Measurements from ENCODE around the gene MTR. TPM values are rescaled to one million over a fixed set of nuclear protein-coding genes. Genes with fewer than 3 reads are reported as not detected.
A peak's percentile ranks its signal among the peaks of the same experiment; 100 is the strongest.

The MTR gene
- total RNA-seq, 2 experiments from 2014 or later, result 22.3 to 63.8 TPM

- no peak overlapping the region for H3K27ac ChIP-seq (ENCODE audit: low read depth, low read length, poor library complexity, severe bottlenecking)
- no TSS peak for BruUV-seq (replicated peaks)
- H3K4me1 ChIP-seq (ENCODE audit: insufficient read depth, low read length, poor library complexity, severe bottlenecking), result no peaks in the 10 kb centered on the region
- H3K4me3 ChIP-seq (ENCODE audit: low read depth, low read length, poor library complexity, severe bottlenecking), result no peak overlapping the region
- no peak for DNase-seq (ENCODE audit: low spot score)
- no peaks in the 10 kb centered on the region for H3K79me2 ChIP-seq (ENCODE audit: insufficient read depth, low read depth, low read length)
- H3K4me2 ChIP-seq (ENCODE audit: low read length), result no peak overlapping the region
- POLR2A ChIA-PET, result interaction anchor here (0.6 kb wide), 2 partner anchors 23 to 112 kb away, joined by 3 to 4 read pairs; no protein-coding TSS in a partner anchor
- CTCF ChIA-PET (ENCODE audit: unreplicated experiment), result no interaction called here
- H2AFZ ChIP-seq (ENCODE audit: low read length), result no peak overlapping the region
- TF ChIP-seq CTCF (conservative IDR thresholded peaks at IDR 0.05; ENCODE audit: low read length) (no peak), EZH2phosphoT487 (IDR thresholded peaks at IDR 0.05; ENCODE audit: borderline replicate concordance, low read depth, low read length) (no peak)
- H3K9me2 ChIP-seq (ENCODE audit: insufficient read depth, low read length), result no peaks in the 10 kb centered on the region
- no peaks in the 10 kb centered on the region for H3K36me3 ChIP-seq (ENCODE audit: insufficient read depth, low read length)
- no peaks in the 10 kb centered on the region for H3K9me3 ChIP-seq (ENCODE audit: low read length)
- intact Hi-C loops (cut with micrococcal nuclease; ENCODE audit: unreplicated experiment), result no loop called here
- H4K20me1 ChIP-seq (ENCODE audit: insufficient read depth, low read length), result no peaks in the 10 kb centered on the region
These were observed 21.2 kb upstream of the MTR start for GRCh38 chr1:236773919-236774318.

- no peak for DNase-seq (ENCODE audit: low spot score)
- Histone ChIP-seq H3K4me1 (ENCODE audit: insufficient read depth, low read length, poor library complexity, severe bottlenecking) (no peaks in the 10 kb centered on the region), H3K27ac (ENCODE audit: low read depth, low read length, poor library complexity, severe bottlenecking) (no peak overlapping the region), H3K4me3 (ENCODE audit: low read depth, low read length, poor library complexity, severe bottlenecking) (no peak overlapping the region), H3K4me2 (ENCODE audit: low read length) (no peak overlapping the region), H4K20me1 (ENCODE audit: insufficient read depth, low read length) (no peaks in the 10 kb centered on the region), H3K9me2 (ENCODE audit: insufficient read depth, low read length) (no peaks in the 10 kb centered on the region), H3K9me3 (ENCODE audit: low read length) (no peaks in the 10 kb centered on the region), H2AFZ (ENCODE audit: low read length) (no peak overlapping the region), H3K36me3 (ENCODE audit: insufficient read depth, low read length) (no peaks in the 10 kb centered on the region), H3K79me2 (ENCODE audit: insufficient read depth, low read depth, low read length) (no peaks in the 10 kb centered on the region)
- BruUV-seq (replicated peaks), result no TSS peak
- intact Hi-C loops (cut with micrococcal nuclease; ENCODE audit: unreplicated experiment), result no loop called here
- no peak for TF ChIP-seq EZH2phosphoT487 (IDR thresholded peaks at IDR 0.05; ENCODE audit: borderline replicate concordance, low read depth, low read length)
- peak; percentile 54 for TF ChIP-seq CTCF (conservative IDR thresholded peaks at IDR 0.05; ENCODE audit: low read length)
- CTCF ChIA-PET (ENCODE audit: unreplicated experiment), result no interaction called here
- POLR2A ChIA-PET, result no interaction called here
These were observed 20.2 kb upstream of the MTR start for GRCh38 chr1:236774926-236775325.

GRCh38 chr1:236779312-236779711 is 15.8 kb upstream of the MTR start:
- no peak overlapping the region for H3K27ac ChIP-seq (ENCODE audit: low read depth, low read length, poor library complexity, severe bottlenecking)
- H2AFZ ChIP-seq (ENCODE audit: low read length), result no peak overlapping the region
- no peaks in the 10 kb centered on the region for H3K9me2 ChIP-seq (ENCODE audit: insufficient read depth, low read length)
- BruUV-seq (replicated peaks), result no TSS peak
- ChIA-PET CTCF (ENCODE audit: unreplicated experiment) (no interaction called here), POLR2A (no interaction called here)
- intact Hi-C loops (cut with micrococcal nuclease; ENCODE audit: unreplicated experiment), result no loop called here
- H3K79me2 ChIP-seq (ENCODE audit: insufficient read depth, low read depth, low read length), result no peaks in the 10 kb centered on the region
- H3K36me3 ChIP-seq (ENCODE audit: insufficient read depth, low read length), result no peaks in the 10 kb centered on the region
- no peak overlapping the region for H3K4me2 ChIP-seq (ENCODE audit: low read length)
- no peaks in the 10 kb centered on the region for H4K20me1 ChIP-seq (ENCODE audit: insufficient read depth, low read length)
- no peaks in the 10 kb centered on the region for H3K9me3 ChIP-seq (ENCODE audit: low read length)
- no peak for DNase-seq (ENCODE audit: low spot score)
- no peak overlapping the region for H3K4me3 ChIP-seq (ENCODE audit: low read depth, low read length, poor library complexity, severe bottlenecking)
- no peaks in the 10 kb centered on the region for H3K4me1 ChIP-seq (ENCODE audit: insufficient read depth, low read length, poor library complexity, severe bottlenecking)
- TF ChIP-seq EZH2phosphoT487 (IDR thresholded peaks at IDR 0.05; ENCODE audit: borderline replicate concordance, low read depth, low read length) (no peak), CTCF (conservative IDR thresholded peaks at IDR 0.05; ENCODE audit: low read length) (no peak)

Measured in OCI-LY7 (cell line).